Fibroblast of lung (primary cell): Measurements from ENCODE around the gene ULK2.

Experiments
- EZH2 ChIP-seq: IDR thresholded peaks from 2 replicates; pipeline ENCODE4 v1.5.1; 2012; ENCODE audit warnings: low read length, control low read depth, mild to moderate bottlenecking; ENCODE audit errors: missing control alignments
- TF ChIP-seq, protein P1 (sequence below), 2 donors: IDR thresholded peaks in 1 of 2; conservative IDR thresholded peaks in 1 of 2; 1 replicate in 1 of 2; 2 replicates in 1 of 2; pipeline ENCODE4 v1.5.1; 2011 to 2012; ENCODE audit warnings: low read length in 2 of 2, control low read depth in 1 of 2, inconsistent platforms in 1 of 2, low read depth in 1 of 2, mild to moderate bottlenecking in 1 of 2

DNA sequence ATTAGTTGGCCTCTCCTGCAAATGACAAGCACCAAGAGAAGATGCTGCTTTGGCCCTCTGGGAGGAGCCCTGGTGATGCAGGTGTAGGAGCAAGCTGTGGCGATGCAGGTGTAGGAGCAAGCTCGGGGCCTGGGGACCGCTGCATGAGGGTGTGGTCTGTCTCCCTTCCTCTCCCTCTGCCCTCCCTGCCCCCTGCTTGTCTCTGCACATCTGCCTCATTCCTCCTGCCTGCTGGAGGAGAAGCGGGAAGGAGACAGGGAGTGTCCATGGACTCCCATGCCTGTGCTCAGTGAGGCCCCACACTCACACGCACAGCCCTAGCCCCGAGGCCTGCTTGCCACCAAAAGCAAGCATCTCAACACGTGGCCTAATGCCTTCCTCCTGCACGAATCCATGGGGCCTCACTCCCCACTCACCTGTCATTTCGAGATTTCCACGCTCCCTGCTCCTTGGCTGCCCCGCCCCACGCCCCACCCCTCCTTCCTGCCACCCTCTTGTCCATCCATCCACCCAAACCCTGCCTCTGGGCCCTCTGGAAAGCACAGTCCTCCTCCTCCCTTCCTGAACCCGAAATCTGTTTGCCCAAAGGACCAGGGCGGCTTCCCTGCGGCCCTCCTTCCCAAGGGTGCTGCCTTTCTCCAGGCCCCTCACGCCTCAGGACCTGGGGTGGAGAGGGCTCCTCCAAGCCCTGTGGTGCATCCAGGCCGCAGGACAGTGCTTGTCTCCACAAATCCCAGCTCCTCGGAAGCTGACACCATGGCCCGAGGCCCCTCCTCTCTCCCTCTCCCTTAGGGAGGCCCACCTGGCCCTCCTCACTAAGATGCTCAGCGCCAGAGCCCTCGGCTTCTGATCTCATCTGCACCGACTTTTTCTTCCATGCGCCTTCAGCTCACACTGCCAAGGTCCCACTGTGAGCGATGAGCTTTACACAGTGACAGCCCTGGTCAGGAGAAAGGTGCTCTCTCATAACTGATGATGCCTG is 107.9 kb downstream of the ULK2 start:
- TF ChIP-seq, protein P1, sequence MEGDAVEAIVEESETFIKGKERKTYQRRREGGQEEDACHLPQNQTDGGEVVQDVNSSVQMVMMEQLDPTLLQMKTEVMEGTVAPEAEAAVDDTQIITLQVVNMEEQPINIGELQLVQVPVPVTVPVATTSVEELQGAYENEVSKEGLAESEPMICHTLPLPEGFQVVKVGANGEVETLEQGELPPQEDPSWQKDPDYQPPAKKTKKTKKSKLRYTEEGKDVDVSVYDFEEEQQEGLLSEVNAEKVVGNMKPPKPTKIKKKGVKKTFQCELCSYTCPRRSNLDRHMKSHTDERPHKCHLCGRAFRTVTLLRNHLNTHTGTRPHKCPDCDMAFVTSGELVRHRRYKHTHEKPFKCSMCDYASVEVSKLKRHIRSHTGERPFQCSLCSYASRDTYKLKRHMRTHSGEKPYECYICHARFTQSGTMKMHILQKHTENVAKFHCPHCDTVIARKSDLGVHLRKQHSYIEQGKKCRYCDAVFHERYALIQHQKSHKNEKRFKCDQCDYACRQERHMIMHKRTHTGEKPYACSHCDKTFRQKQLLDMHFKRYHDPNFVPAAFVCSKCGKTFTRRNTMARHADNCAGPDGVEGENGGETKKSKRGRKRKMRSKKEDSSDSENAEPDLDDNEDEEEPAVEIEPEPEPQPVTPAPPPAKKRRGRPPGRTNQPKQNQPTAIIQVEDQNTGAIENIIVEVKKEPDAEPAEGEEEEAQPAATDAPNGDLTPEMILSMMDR (conservative IDR thresholded peaks at IDR 0.05 in 1 of 2, IDR thresholded peaks at IDR 0.05 in 1 of 2; ENCODE audit: low read depth in 1 of 2, low read length in 2 of 2): no peak
- no peak for TF ChIP-seq EZH2
